Cardiac septum (tissue), 1 donor: ENCODE measurements around the gene GNAS. TPM values are rescaled to one million over a fixed set of nuclear protein-coding genes. Genes with fewer than 3 reads are reported as not detected.

Source experiments
- DNase-seq: peaks from one replicate; pipeline ENCODE4 v3.0.0-alpha.2; 2020; ENCODE audit warnings: low spot score
- intact Hi-C: fragments of 100-400 bp; cut with DNase I; formaldehyde crosslinking; loops from one replicate; pipeline ENCODE4 v1.14.0; 2022
- total RNA-seq: library from RNA; stranded (reverse); fragmentation: NEBNext Ultra II Directional; extraction: Animal tissue kit (Norgen Biotek cat#: 25700); gene quantifications from one replicate; pipeline ENCODE4 v1.2.1, GENCODE V29; 2021
- donor health status: DM: no; HTN: no; CAD: no.

The GNAS gene
- total RNA-seq, 1 donor from 2014 or later: 1,579 TPM

- DNase-seq: peak; percentile 92
- intact Hi-C loops: loop anchor here (5.0 kb wide), 1 partner anchor 75 kb away; the partner anchor contains the start of gene NELFCD
These were observed 55.0 kb downstream of the GNAS start for GRCh38 chr20:58907320-58908137.

GRCh38 chr20:58908221-58908620 lies 55.7 kb downstream of the GNAS start:
- DNase-seq: no peak
- intact Hi-C loops: loop anchor here (5.0 kb wide), 1 partner anchor 74 kb away; the partner anchor contains the start of gene NELFCD

- DNase-seq: no peak
- intact Hi-C loops: loop anchor here (5.0 kb wide), 1 partner anchor 73 kb away; the partner anchor contains the start of gene NELFCD
These were observed 56.4 kb downstream of the GNAS start for GRCh38 chr20:58908941-58909340.

- DNase-seq: no peak
- intact Hi-C loops: loop anchor here (5.0 kb wide), 1 partner anchor 73 kb away; the partner anchor contains the start of gene NELFCD
These were observed 57.1 kb downstream of the GNAS start for GRCh38 chr20:58909585-58909984.

DNA sequence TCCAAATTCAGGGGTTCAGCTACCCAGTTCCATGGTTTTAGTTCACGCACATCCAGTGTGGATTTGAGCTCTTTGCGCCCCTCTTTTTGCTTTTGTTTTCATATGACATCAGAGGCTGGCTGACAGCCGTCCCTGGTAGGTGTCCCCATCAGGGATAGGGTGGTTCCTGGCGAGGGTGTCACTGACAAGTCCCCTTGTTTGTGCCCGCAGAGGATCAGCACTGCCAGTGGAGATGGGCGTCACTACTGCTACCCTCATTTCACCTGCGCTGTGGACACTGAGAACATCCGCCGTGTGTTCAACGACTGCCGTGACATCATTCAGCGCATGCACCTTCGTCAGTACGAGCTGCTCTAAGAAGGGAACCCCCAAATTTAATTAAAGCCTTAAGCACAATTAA lies 58.0 kb downstream of the GNAS start:
- intact Hi-C loops: no loop called here

DNA sequence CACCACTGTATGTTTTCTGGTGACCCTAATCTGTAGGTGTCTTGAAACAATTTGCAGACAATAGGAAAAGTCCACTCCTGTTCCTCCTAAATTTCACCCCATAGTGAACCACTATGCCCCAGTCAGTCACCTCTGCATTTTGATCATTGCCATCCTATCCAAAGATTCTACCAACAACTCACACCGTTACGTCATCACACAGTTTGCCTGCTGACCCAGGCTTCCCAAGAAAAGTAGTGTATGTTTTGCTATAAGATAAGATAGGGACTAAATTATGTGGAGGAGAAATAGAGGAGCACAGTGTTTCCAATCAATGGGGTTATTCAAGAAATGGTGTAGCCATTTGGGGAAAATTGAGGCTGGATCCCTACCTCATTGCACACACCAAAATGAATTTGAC lies 58.8 kb downstream of the GNAS start:
- intact Hi-C loops: no loop called here
- DNase-seq: no peak

More for the DNA sequence above, 58.0 kb downstream of the GNAS start:
- no peak for DNase-seq

DNA sequence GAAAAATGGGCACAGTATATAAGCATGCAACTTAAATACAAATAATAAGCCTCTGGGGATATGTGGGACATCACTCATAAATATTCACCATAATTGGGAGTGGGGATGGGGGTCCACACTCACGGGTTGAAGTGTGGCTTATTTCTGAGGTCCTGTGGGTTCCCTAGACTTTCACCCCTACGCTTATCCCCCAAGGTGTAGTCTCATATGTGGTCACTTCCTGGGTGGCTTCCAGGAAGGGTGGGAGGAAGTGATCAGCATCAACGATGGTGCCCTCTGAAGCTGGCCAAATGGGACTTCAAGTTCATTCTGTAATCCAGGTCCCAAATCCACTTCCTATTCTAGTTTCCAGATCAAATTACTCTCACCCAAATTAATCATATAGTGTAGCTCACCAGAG lies 59.5 kb downstream of the GNAS start:
- DNase-seq: no peak
- intact Hi-C loops: no loop called here

DNA sequence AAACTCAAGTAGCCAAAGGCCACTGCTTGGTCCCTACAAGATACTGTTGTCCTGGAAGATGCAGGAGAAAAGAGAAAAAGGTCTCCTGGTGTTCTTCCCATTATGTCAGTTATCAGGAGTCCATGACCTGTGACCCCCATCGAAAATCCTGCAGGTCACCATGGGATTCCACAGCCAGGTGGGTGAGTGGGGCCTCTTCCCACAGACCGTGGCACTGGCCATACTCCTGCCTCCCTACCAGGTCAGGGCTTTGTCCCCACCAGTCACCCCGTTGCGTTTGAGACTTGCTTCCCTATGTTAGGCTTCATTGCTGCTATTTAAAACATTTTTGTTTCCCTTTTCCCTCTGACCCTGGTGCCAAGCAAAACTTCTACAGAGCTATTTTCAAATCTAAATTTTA lies 60.6 kb downstream of the GNAS start:
- no peak for DNase-seq
- intact Hi-C loops: no loop called here

GRCh38 chr20:58918621-58919020 lies 66.1 kb downstream of the GNAS start:
- DNase-seq: no peak
- intact Hi-C loops: no loop called here

DNA sequence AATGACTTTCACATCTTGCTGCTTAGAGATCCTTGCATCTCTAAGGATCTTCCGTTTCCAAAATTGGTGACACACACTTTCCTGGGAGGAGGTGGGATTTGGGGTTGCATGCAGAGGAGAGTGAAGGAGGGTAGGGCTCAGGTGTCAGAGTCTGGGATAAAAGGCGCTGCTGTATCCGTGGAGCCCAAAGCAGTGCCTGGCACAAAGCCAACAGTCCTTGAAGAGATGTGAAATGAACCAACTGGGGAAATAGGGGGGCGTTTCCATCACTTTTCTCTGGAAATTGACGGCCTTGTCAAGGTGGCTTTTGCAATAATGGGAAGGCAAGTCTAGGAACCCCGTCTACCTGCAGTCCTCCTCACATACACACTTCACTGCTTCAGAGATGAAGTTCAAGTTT lies 69.0 kb downstream of the GNAS start:
- no peak for DNase-seq
- intact Hi-C loops: no loop called here

DNA sequence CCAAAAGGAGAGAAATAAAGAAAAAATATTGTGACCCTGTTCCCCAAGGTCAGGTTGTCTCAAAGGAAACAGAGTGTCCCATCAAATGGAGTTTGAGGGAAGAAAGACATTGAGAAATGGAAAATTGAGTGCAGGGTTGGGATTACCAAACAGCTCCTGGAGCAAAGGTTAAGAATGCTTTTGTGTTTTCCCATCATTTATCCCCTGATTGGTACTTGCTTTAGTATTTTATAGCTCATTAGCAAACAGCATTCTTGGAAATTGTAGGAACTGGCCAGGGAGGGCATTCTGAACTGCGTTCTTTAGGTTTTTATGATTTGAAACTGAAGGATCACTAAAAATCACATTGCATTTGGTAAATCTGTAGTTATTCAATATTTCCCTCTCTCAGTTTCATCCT lies 69.5 kb downstream of the GNAS start:
- intact Hi-C loops: no loop called here
- DNase-seq: no peak

DNA sequence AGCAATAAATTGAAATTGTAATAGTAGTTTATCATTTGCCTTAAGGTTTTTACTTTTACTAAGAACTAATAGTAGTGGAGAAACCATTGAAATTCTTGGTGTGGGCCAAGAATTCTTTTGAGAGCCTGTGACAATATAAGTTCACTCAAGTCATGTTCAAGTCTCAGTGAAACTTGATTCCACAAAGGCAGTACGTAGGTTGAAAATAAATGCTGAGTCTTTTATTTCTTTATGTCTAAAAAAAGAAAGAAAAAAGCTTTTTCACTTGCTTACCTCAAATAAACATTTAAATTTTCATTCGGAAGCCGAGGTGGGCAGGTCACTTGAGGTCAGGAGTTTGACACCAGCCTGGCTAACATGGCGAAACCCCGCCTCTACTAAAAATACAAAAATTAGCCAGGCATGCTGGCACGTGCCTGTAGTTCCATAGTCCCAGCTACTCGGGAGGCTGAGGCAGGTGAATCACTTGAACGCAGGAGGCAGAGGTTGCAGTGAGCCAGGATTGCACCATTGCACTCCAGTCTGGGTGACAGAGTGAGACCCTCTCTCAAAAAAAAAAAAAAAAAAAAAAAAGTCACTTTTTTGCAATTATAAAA lies 70.7 kb downstream of the GNAS start:
- intact Hi-C loops: no loop called here
- no peak for DNase-seq

- intact Hi-C loops: no loop called here
- no peak for DNase-seq
These were observed 74.4 kb downstream of the GNAS start for GRCh38 chr20:58926802-58927489.

DNA sequence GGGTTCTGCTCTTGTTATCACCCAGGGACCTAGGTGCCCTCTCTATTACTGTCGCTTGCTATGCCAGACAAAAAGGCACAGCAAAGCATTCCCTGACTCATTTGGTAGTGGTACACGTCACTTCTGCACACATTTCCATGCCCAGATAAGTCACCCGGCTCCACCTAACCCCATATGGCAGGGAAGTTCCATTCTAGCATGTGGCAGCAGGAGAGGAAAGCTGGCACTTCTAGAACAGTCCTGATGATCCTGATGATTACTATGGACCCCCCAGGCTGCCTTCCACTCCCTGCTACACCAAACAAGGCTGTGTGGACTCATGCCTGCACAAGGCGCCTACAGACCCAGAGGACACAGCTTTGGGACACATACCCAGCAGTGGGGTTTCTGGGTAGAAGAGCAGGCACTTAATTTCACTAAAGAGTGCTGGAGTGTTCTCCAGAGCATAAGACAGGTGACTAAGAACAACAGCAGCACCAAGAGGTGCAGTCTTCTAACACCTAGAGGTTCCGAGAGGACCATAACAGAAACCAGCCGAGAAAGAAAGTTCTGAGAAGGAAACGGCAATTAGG lies 75.1 kb downstream of the GNAS start:
- intact Hi-C loops: no loop called here
- no peak for DNase-seq

- intact Hi-C loops: no loop called here
- no peak for DNase-seq
These were observed 78.0 kb downstream of the GNAS start for GRCh38 chr20:58930496-58930895.

GRCh38 chr20:58932170-58932569 lies 79.7 kb downstream of the GNAS start:
- DNase-seq: no peak
- intact Hi-C loops: no loop called here

DNA sequence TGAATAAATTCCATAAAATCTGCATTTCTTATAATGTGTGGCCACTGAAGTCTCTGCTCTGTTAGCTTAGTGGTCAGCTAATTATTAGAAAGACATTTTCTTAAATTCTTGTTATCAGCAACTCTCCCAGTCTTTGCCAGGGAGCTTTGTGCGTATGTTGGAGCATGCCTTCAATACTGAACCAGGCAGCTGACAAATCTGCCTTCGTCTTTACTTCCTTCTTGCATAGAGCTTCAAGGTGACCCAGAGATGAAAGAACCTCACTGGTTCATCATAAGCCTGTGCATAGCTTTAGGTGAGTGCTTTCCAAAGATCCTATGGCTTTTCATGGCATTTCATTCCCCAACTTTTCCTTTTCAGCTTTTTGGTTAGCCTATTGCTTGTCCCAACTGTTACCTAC lies 85.6 kb downstream of the GNAS start:
- intact Hi-C loops: no loop called here

DNA sequence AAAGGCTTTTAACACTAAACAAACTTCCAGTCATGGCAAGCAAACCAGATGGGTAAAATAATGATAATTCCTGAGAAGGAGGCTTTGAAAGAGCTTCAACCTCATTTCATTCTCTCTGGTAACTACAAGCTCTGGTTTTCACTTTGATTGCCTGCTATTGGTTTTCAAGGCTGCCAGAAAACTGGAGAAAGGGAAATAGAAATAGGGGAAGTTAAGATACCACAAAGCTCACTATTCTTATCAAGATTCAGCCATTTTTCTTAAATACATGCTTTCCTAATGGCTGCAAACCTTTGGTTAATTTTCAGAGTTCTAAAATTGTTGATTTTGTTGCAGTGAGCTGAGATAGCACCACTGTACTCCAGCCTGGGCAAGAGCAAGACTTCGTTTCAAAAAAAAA lies 86.0 kb downstream of the GNAS start:
- DNase-seq: no peak
- intact Hi-C loops: no loop called here

More for the DNA sequence above, 85.6 kb downstream of the GNAS start:
- no peak for DNase-seq

DNA sequence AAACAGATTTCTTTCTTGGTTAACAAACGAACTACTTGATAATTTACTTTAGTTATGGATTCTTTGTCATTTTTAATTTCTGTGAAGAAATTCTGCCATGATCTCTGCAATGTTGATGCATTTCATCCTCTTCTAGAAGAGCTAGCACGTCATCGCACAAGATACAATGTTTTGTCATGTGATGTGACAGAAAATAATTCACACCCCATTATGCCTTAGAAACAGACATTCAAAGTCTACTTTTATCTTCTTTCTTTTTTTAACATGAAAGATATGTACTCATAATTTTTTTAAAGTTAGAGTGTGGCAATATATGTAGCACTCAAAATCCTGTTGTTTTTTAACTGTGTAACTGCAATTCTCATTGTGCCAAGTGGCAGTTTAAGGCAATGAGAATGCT lies 89.0 kb downstream of the GNAS start:
- intact Hi-C loops: no loop called here

GRCh38 chr20:58942549-58942948 lies 90.0 kb downstream of the GNAS start:
- intact Hi-C loops: no loop called here
- no peak for DNase-seq

More for the DNA sequence above, 89.0 kb downstream of the GNAS start:
- DNase-seq: no peak
